Suprapubic skin (tissue), 3 donors: ENCODE data around the gene SYNE2.

ENCODE experiments used
- POLR2AphosphoS5 ChIP-seq, 3 donors: sonication (generic); formaldehyde crosslinking; IDR thresholded peaks; one replicate each; pipeline ENCODE4 v1.6.1; 2017; ENCODE audit warnings: antibody characterized with exemption in 3 of 3
- TF ChIP-seq, protein P1 (sequence below), 2 donors: fragments of 200-600 bp in 1 of 2; fragments of 450-650 bp in 1 of 2; sonication (generic) in 1 of 2; IDR thresholded peaks; one replicate each; pipeline ENCODE4 v1.5.1; 2016 to 2019; ENCODE audit warnings: antibody characterized with exemption in 2 of 2, mild to moderate bottlenecking in 1 of 2, moderate library complexity in 1 of 2

DNA sequence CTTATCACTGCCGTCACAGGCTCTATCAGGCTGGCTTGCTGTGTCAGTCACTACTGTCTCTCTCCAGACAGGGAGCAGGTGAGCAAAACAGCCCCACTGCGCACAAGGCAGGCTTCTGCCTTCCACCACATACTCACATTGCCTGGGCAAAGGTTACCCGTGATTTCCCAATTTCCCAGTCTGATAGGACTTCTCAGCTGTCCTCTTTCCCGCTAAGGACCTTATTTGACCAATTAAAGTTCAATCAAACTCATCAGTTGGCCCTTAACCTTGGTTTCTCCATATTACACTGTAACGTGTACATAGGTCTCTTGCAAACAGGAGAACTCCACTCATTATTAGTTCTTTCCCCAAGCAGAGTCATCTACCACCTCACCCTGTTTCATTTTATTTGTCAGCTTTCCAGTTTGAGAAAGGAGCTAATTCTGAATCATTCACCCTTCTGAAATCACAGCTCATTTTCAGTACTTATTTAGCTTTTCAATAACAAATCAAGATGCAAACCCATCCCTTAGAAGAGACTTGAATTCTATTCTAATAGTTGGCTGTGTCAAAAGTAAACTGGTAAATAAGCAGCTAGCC is 270.5 kb downstream of the SYNE2 start:
- TF ChIP-seq, protein P1, sequence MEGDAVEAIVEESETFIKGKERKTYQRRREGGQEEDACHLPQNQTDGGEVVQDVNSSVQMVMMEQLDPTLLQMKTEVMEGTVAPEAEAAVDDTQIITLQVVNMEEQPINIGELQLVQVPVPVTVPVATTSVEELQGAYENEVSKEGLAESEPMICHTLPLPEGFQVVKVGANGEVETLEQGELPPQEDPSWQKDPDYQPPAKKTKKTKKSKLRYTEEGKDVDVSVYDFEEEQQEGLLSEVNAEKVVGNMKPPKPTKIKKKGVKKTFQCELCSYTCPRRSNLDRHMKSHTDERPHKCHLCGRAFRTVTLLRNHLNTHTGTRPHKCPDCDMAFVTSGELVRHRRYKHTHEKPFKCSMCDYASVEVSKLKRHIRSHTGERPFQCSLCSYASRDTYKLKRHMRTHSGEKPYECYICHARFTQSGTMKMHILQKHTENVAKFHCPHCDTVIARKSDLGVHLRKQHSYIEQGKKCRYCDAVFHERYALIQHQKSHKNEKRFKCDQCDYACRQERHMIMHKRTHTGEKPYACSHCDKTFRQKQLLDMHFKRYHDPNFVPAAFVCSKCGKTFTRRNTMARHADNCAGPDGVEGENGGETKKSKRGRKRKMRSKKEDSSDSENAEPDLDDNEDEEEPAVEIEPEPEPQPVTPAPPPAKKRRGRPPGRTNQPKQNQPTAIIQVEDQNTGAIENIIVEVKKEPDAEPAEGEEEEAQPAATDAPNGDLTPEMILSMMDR (IDR thresholded peaks at IDR 0.05): no peak
- no peak for TF ChIP-seq POLR2AphosphoS5 (IDR thresholded peaks at IDR 0.05)
